Keratinocyte (primary cell): Measurements from ENCODE around the gene UGGT2. TPM values are rescaled to one million over a fixed set of nuclear protein-coding genes. Genes with fewer than 3 reads are reported as not detected.

Experiments
- DNase-seq: peaks from one replicate; pipeline ENCODE4 v3.0.0-alpha.2; 2011; ENCODE audit warnings: low read depth, missing footprints, low spot score
- FAIRE-seq: peaks from 2 replicates; lab custom pipeline; 2011; peaks lifted over from hg19 to GRCh38; lab: Jason Lieb, UNC
- H2AFZ ChIP-seq: 2 replicates; pipeline ENCODE4 v1.6.0; 2012; ENCODE audit warnings: low read length, control low read depth, inconsistent platforms; ENCODE audit not compliant: control insufficient read depth
- H3K27ac ChIP-seq: 2 replicates; pipeline ENCODE4 v1.5.1; 2011; ENCODE audit warnings: low read length; ENCODE audit not compliant: control insufficient read depth, insufficient read depth
- H3K27me3 ChIP-seq: 3 replicates; pipeline ENCODE4 v1.6.0; 2011; ENCODE audit warnings: low read length; ENCODE audit not compliant: control insufficient read depth, insufficient read depth; ENCODE audit errors: extremely low read depth
- H3K36me3 ChIP-seq, 2 experiments: 2 replicates in 1 of 2; 3 replicates in 1 of 2; pipeline ENCODE4 v1.5.1; 2011; ENCODE audit warnings: low read length in 2 of 2, mild to moderate bottlenecking in 1 of 2; ENCODE audit not compliant: control insufficient read depth in 2 of 2, insufficient read depth in 2 of 2; ENCODE audit errors: extremely low read depth in 1 of 2
- H3K4me1 ChIP-seq: 3 replicates; pipeline ENCODE4 v1.5.1; 2011; ENCODE audit warnings: low read length; ENCODE audit not compliant: control insufficient read depth, insufficient read depth; ENCODE audit errors: extremely low read depth
- H3K4me2 ChIP-seq: 3 replicates; pipeline ENCODE4 v1.6.0; 2011; ENCODE audit warnings: low read depth, low read length; ENCODE audit not compliant: control insufficient read depth, insufficient read depth; ENCODE audit errors: extremely low read depth
- H3K4me3 ChIP-seq, 3 experiments: fragments of 200-600 bp in 1 of 3; sonication (generic) in 1 of 3; 2 replicates in 2 of 3; 3 replicates in 1 of 3; pipeline ENCODE4 v1.5.1; 2011 to 2016; ENCODE audit warnings: low read length in 3 of 3, mild to moderate bottlenecking in 3 of 3, control low read depth in 2 of 3, inconsistent platforms in 1 of 3, low read depth in 1 of 3, mixed read lengths in 1 of 3, mixed run types in 1 of 3, moderate library complexity in 1 of 3; ENCODE audit not compliant: control insufficient read depth in 2 of 3, insufficient read depth in 2 of 3; ENCODE audit errors: extremely low read depth in 1 of 3
- H3K79me2 ChIP-seq: 2 replicates; pipeline ENCODE4 v1.6.0; 2012; ENCODE audit warnings: low read length; ENCODE audit not compliant: control insufficient read depth, insufficient read depth
- H3K9ac ChIP-seq: 3 replicates; pipeline ENCODE4 v1.6.0; 2011; ENCODE audit warnings: low read length; ENCODE audit not compliant: control insufficient read depth, insufficient read depth; ENCODE audit errors: extremely low read depth
- H3K9me1 ChIP-seq: 3 replicates; pipeline ENCODE4 v1.6.0; 2011; ENCODE audit warnings: low read length; ENCODE audit not compliant: control insufficient read depth, insufficient read depth; ENCODE audit errors: extremely low read depth
- H3K9me3 ChIP-seq: 2 replicates; pipeline ENCODE4 v1.5.1; 2012; ENCODE audit warnings: low read depth, low read length; ENCODE audit not compliant: control insufficient read depth
- H4K20me1 ChIP-seq: 3 replicates; pipeline ENCODE4 v1.6.0; 2011; ENCODE audit warnings: low read length; ENCODE audit not compliant: control insufficient read depth, insufficient read depth; ENCODE audit errors: extremely low read depth
- EZH2 ChIP-seq: IDR thresholded peaks from one replicate; pipeline ENCODE4 v1.6.1; 2012; ENCODE audit warnings: inconsistent platforms, mild to moderate bottlenecking, low read length, moderate library complexity
- dilution Hi-C: fragments of 300-500 bp; cut with MboI; formaldehyde crosslinking; loops from one replicate; pipeline ENCODE4 v1.7.0; 2020; ENCODE audit warnings: low sequenced_read_pairs; ENCODE audit not compliant: extremely low pct_ligation_motif_present
- polyA plus RNA-seq, 5 experiments: library from polyadenylated mRNA; depleted of rRNA in 3 of 5; stranded (reverse) in 3 of 5; stranded (forward) in 1 of 5; unstranded in 1 of 5; fragments of >200 nt; gene quantifications; 1 replicate in 1 of 5; 2 replicates in 3 of 5; 3 replicates in 1 of 5; pipeline versions ENCODE4 v1.2.1 to v1.2.3, GENCODE V29; 2011 to 2012; ENCODE audit warnings: missing spikeins in 2 of 5, low read depth in 1 of 5, low replicate concordance in 1 of 5
- TF ChIP-seq, protein P1 (sequence below), 3 experiments: IDR thresholded peaks in 1 of 3; conservative IDR thresholded peaks in 1 of 3; optimal IDR thresholded peaks in 1 of 3; 2 replicates in 2 of 3; 3 replicates in 1 of 3; pipeline versions ENCODE3 to v1.5.1; 2011; ENCODE audit warnings: low read length in 3 of 3, mild to moderate bottlenecking in 3 of 3, moderate library complexity in 2 of 3, control low read depth in 1 of 3, inconsistent platforms in 1 of 3; ENCODE audit not compliant: insufficient read depth in 2 of 3; ENCODE audit errors: extremely low read depth in 1 of 3

Gene UGGT2
- polyA plus RNA-seq, 1 donor (not counting 4 experiments of a cell fraction or from before 2014, with no cell fraction given) = 12.5 TPM

DNA sequence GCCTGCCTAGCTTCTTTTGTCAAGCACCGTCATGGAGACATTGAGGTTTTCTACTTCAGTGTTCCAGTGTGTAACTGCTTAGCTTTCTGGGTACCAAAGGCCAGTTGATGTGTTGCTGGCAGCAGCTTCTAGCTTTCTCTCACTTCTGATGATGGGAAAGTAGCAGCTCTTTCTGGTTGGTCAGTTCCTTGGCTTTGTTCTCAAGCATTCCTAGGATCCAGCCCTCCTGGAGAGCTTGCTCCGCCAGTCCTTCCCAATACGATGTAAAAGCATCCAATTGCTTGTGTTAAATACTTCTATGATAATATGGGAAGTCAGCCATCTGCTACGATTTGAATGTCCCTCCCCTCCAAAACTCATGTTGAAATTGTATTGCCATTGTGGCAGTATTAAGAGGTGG, 182.8 kb downstream of the UGGT2 start:
- FAIRE-seq (no peak), DNase-seq (no peak)
- Histone ChIP-seq H3K36me3 (no peaks in the 10 kb centered on the region), H3K4me2 (no peak overlapping the region), H4K20me1 (no peaks in the 10 kb centered on the region), H3K79me2 (no peaks in the 10 kb centered on the region), H3K9ac (no peak overlapping the region), H3K9me3 (no peaks in the 10 kb centered on the region), H2AFZ (no peak overlapping the region), H3K27ac (no peak overlapping the region), H3K9me1 (no peaks in the 10 kb centered on the region), H3K4me1 (no peaks in the 10 kb centered on the region), H3K4me3 (no peak overlapping the region), H3K27me3 (no peaks in the 10 kb centered on the region)
- TF ChIP-seq, protein P1, sequence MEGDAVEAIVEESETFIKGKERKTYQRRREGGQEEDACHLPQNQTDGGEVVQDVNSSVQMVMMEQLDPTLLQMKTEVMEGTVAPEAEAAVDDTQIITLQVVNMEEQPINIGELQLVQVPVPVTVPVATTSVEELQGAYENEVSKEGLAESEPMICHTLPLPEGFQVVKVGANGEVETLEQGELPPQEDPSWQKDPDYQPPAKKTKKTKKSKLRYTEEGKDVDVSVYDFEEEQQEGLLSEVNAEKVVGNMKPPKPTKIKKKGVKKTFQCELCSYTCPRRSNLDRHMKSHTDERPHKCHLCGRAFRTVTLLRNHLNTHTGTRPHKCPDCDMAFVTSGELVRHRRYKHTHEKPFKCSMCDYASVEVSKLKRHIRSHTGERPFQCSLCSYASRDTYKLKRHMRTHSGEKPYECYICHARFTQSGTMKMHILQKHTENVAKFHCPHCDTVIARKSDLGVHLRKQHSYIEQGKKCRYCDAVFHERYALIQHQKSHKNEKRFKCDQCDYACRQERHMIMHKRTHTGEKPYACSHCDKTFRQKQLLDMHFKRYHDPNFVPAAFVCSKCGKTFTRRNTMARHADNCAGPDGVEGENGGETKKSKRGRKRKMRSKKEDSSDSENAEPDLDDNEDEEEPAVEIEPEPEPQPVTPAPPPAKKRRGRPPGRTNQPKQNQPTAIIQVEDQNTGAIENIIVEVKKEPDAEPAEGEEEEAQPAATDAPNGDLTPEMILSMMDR (optimal IDR thresholded peaks at IDR 0.05 in 1 of 3, IDR thresholded peaks at IDR 0.05 in 1 of 3, conservative IDR thresholded peaks at IDR 0.05 in 1 of 3; ENCODE audit: extremely low read depth in 1 of 3, insufficient read depth in 2 of 3, low read length in 3 of 3) = no peak
- no peak for TF ChIP-seq EZH2
- dilution Hi-C loops = no loop called here

DNA sequence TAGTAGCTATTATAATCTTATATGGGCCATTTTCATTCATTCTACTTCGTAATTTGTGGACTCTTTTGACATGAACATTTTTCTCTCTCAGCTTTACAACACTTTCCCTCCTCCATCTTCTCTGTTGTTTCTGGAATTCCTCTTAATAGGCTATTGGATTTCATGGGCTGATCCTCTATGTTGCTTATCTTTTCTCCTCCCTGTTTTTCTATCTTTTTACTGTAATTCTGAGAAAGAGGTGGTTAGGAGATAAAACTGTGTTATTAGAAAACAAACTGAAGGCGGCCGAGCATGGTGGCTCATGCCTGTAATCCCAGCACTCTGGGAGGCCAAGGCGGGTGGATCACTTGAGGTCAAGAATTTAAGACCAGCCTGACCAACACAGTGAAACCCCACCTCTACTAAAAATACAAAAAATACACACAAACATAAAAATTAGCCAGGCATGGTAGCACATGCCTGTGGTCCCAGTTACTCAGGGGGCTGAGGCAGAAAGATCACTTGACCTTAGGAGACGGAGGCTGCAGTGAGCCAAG, 188.1 kb downstream of the UGGT2 start:
- no peak overlapping the region for H2AFZ ChIP-seq
- H4K20me1 ChIP-seq = no peaks in the 10 kb centered on the region
- H3K79me2 ChIP-seq = no peaks in the 10 kb centered on the region
- dilution Hi-C loops = no loop called here
- H3K9me1 ChIP-seq = no peaks in the 10 kb centered on the region
- H3K27me3 ChIP-seq = no peaks in the 10 kb centered on the region
- no peak overlapping the region for H3K4me2 ChIP-seq
- H3K27ac ChIP-seq = no peak overlapping the region
- no peak overlapping the region for H3K4me3 ChIP-seq
- no peaks in the 10 kb centered on the region for H3K9me3 ChIP-seq
- FAIRE-seq (no peak), DNase-seq (no peak)
- H3K4me1 ChIP-seq = no peaks in the 10 kb centered on the region
- H3K36me3 ChIP-seq = no peaks in the 10 kb centered on the region
- H3K9ac ChIP-seq = no peak overlapping the region
- no peak for TF ChIP-seq EZH2
- TF ChIP-seq, protein P1 (optimal IDR thresholded peaks at IDR 0.05 in 1 of 3, IDR thresholded peaks at IDR 0.05 in 1 of 3, conservative IDR thresholded peaks at IDR 0.05 in 1 of 3; ENCODE audit: extremely low read depth in 1 of 3, insufficient read depth in 2 of 3, low read length in 3 of 3) = no peak
